ENCODE measurements around the gene LDLRAD4. TPM values are rescaled to one million over a fixed set of nuclear protein-coding genes. Genes with fewer than 3 reads are reported as not detected.

LDLRAD4 gene
- total and polyA plus RNA-seq, 8 donors: 14.1 to 26.6 (median 18.8) TPM

DNA sequence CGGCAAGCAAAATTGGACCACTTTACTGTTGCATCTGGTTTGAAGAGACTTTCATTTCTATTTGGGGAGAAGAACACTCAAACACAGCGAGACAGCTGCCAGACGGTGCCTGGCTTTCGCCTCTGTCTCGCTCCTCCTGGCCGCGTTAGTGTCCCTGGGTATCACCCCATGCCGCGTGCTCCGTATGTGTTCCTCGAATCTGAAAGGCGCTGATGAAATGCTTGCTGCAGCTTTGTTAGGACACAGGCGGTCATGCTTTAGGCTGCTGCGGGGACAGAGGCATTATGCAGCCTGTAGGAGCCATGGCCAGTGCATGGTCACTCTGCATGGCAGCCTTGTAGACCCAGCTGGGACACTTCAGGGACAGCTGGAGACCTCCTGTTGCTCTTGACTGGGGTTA, 53.9 kb downstream of the LDLRAD4 start:
- no peak overlapping the region for H3K4me3 ChIP-seq
- H3K27me3 ChIP-seq: no peaks in the 10 kb centered on the region
- TF ChIP-seq CTCF (IDR thresholded peaks at IDR 0.05): no peak
- peak in 1 of 4 donors; percentile 38 for DNase-seq
- no peak overlapping the region for H3K27ac ChIP-seq
- no peaks in the 10 kb centered on the region for H3K9me3 ChIP-seq
- H3K4me1 ChIP-seq: peaks cover 9 to 18% of the 10 kb centered on the region in 2 donors
- no peaks in the 10 kb centered on the region for H3K36me3 ChIP-seq
- ATAC-seq: no peak
- intact Hi-C loops (cut with DNase I): no loop called here

DNA sequence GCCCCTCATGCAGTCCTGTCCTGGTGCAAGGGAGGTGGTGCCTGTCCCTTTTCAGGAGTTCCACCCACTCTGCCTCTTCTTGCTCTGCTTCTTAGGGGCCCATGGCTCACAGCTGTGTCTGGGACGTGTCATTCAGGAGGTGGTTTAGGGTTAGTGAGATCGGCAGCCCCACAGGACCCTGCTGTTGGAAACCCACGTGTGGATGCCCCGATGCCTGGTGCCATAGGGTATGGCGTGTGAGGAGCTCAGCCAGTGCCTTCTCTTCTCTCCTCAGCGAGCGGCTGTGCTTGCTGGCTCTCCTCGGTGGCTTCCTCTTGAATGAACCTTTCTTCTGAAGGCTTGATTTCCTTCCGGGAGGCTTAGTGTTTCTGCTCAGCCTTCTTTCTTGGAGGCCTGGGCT, 55.2 kb downstream of the LDLRAD4 start:
- no peak for DNase-seq
- no peak overlapping the region for H3K27ac ChIP-seq
- H3K4me3 ChIP-seq: no peak overlapping the region
- no peak for ATAC-seq
- intact Hi-C loops (cut with DNase I): no loop called here
- no peaks in the 10 kb centered on the region for H3K9me3 ChIP-seq
- H3K4me1 ChIP-seq: peaks cover 0 to 7% of the 10 kb centered on the region in 2 donors
- no peak for TF ChIP-seq CTCF (IDR thresholded peaks at IDR 0.05)
- H3K27me3 ChIP-seq: no peaks in the 10 kb centered on the region
- H3K36me3 ChIP-seq: no peaks in the 10 kb centered on the region

DNA sequence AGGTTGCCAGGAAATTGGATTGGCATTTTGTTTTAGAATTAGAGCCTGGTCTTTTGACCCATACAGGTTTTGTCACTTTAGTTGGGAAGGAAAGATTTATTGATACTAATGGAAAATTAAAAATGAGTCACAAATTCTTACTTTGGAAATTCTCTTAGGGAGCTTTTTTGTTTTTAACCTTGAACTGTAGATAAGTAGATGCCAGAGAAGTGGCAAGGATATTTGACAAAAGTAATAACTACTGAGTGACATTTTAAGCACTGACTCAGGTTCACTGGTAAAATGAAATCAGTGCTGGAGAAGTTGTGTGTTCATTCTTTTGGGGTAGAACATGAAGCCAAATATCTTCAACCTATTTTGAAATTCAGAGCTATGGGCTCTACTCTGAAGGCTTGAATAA, 56.5 kb downstream of the LDLRAD4 start:
- H3K27me3 ChIP-seq: no peaks in the 10 kb centered on the region
- no peak overlapping the region for H3K27ac ChIP-seq
- no peaks in the 10 kb centered on the region for H3K4me1 ChIP-seq
- intact Hi-C loops (cut with DNase I): no loop called here
- no peaks in the 10 kb centered on the region for H3K9me3 ChIP-seq
- H3K4me3 ChIP-seq: no peak overlapping the region
- ATAC-seq: no peak
- H3K36me3 ChIP-seq: no peaks in the 10 kb centered on the region
- no peak for DNase-seq
- no peak for TF ChIP-seq CTCF (IDR thresholded peaks at IDR 0.05)

DNA sequence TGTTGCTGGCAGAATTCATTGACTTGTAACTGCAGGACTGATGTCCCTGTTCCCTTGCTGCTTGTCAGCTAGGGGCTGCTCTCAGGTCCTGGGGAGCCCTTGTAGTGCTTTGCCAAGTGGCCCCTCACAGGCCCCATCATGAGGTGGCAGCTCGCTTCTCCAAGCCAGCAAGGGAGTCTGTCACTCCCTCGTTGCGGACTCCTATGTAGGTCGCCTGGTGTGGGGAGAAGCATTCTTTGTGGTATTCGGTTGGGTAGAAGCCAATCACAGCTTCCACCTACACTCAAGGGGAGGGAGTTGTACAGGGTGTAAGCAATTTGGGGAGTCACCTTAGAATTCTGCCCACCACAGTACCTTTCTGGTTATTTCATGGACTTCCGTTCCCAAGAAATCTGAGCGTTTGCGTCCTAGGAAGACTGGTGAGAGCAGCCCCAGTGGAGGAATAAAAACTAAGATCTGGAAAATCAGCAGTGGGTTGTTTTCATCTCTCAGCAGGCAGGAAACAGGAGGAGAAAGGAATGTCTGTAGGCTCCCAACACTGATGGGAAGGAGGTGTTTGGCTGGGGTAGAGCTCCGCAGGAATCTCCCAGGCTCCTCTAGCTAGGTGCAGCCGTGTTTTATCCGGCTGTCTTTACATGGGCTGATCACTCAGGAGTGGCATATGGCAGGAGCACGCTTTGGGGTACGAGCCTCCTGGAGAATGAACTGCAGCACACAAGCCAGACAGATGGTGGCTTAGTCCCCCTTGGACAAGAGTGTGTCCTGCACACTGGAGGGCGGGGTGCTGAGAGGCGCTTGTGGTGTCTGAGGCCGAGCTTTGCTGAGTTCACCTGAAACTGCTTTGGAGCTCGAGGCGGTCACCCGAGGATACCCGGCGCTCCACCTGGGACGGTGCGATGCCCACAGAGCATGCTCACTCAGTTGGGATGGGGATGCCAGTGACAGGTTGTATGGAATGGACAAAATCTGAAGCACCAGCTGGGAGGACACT, 58.3 kb downstream of the LDLRAD4 start:
- intact Hi-C loops (cut with DNase I): no loop called here

More for the DNA sequence above, 58.3 kb downstream of the LDLRAD4 start:
- no peaks in the 10 kb centered on the region for H3K27me3 ChIP-seq
- H3K4me1 ChIP-seq: no peaks in the 10 kb centered on the region
- H3K4me3 ChIP-seq: no peak overlapping the region
- no peaks in the 10 kb centered on the region for H3K9me3 ChIP-seq
- DNase-seq (no peak), ATAC-seq (no peak)
- no peak overlapping the region for H3K27ac ChIP-seq
- TF ChIP-seq CTCF (IDR thresholded peaks at IDR 0.05): no peak
- no peaks in the 10 kb centered on the region for H3K36me3 ChIP-seq
